GM15510 (cell line): Measurements from ENCODE around the gene SCYGR8.

Experiments used
- POLR2A ChIP-seq: IDR thresholded peaks from 3 replicates; pipeline ENCODE4 v1.6.1; 2011; ENCODE audit warnings: borderline replicate concordance; ENCODE audit not compliant: insufficient read length; ENCODE audit errors: extremely low read depth

Gene SCYGR8

GRCh38 chr2:227783404-227784138 lies 37.9 kb downstream of the SCYGR8 start:
- TF ChIP-seq POLR2A = no peak

GRCh38 chr2:227785293-227785692 lies 39.6 kb downstream of the SCYGR8 start:
- no peak for TF ChIP-seq POLR2A

GRCh38 chr2:227788561-227789018 lies 42.9 kb downstream of the SCYGR8 start:
- TF ChIP-seq POLR2A = no peak

GRCh38 chr2:227789803-227790202 lies 44.1 kb downstream of the SCYGR8 start:
- TF ChIP-seq POLR2A = no peak

- TF ChIP-seq POLR2A = no peak
These were observed 47.5 kb downstream of the SCYGR8 start for GRCh38 chr2:227793148-227793712.
